ENCODE results near the gene CGNL1. TPM values are rescaled to one million over a fixed set of nuclear protein-coding genes. Genes with fewer than 3 reads are reported as not detected.
A peak's percentile ranks its signal among the peaks of the same experiment; 100 is the strongest.

The CGNL1 gene
- total and polyA plus RNA-seq, 8 donors = 26.5 to 68.1 (median 34.5) TPM

GRCh38 chr15:57592426-57592825, 216.1 kb downstream of the CGNL1 start:
- Histone ChIP-seq H3K36me3 (no peaks in the 10 kb centered on the region), H3K9me3 (no peaks in the 10 kb centered on the region), H3K4me3 (peak overlapping the region; percentile 36 to 57), H3K4me1 (peaks cover 5 to 17% of the 10 kb centered on the region in 2 donors), H3K27me3 (peaks cover 0 to 24% of the 10 kb centered on the region in 2 donors), H3K27ac (peak overlapping the region; percentile 67 to 73)
- no peak for ATAC-seq
- no peak for TF ChIP-seq CTCF (IDR thresholded peaks at IDR 0.05)
- intact Hi-C loops (cut with DNase I) = no loop called here
- DNase-seq = no peak

GRCh38 chr15:57592836-57593420, 216.6 kb downstream of the CGNL1 start:
- H3K36me3 ChIP-seq = no peaks in the 10 kb centered on the region
- H3K4me1 ChIP-seq = peaks cover 5 to 17% of the 10 kb centered on the region in 2 donors
- H3K4me3 ChIP-seq = peak overlapping the region; percentile 36 to 57
- H3K9me3 ChIP-seq = no peaks in the 10 kb centered on the region
- no peak for TF ChIP-seq CTCF (IDR thresholded peaks at IDR 0.05)
- H3K27ac ChIP-seq = no peak overlapping the region
- ATAC-seq (no peak), DNase-seq (no peak)
- H3K27me3 ChIP-seq = peaks cover 0 to 24% of the 10 kb centered on the region in 2 donors
- intact Hi-C loops (cut with DNase I) = no loop called here

GRCh38 chr15:57594479-57594878, 218.2 kb downstream of the CGNL1 start:
- intact Hi-C loops (cut with DNase I) = no loop called here
- Histone ChIP-seq H3K27ac (no peak overlapping the region), H3K4me3 (no peak overlapping the region), H3K36me3 (no peaks in the 10 kb centered on the region), H3K9me3 (no peaks in the 10 kb centered on the region), H3K27me3 (peaks cover 0 to 24% of the 10 kb centered on the region in 2 donors), H3K4me1 (peaks cover 5 to 17% of the 10 kb centered on the region in 2 donors)
- no peak for DNase-seq
- no peak for TF ChIP-seq CTCF (IDR thresholded peaks at IDR 0.05)
- no peak for ATAC-seq

- Histone ChIP-seq H3K27ac (peak overlapping the region; percentile 31 to 60), H3K9me3 (no peaks in the 10 kb centered on the region), H3K27me3 (peaks cover 0 to 24% of the 10 kb centered on the region in 2 donors), H3K36me3 (no peaks in the 10 kb centered on the region), H3K4me1 (peaks cover 5 to 15% of the 10 kb centered on the region in 2 donors), H3K4me3 (no peak overlapping the region)
- DNase-seq (no peak), ATAC-seq (peak; percentile 11)
- no peak for TF ChIP-seq CTCF (IDR thresholded peaks at IDR 0.05)
- intact Hi-C loops (cut with DNase I) = no loop called here
These were observed 218.9 kb downstream of the CGNL1 start for GRCh38 chr15:57595011-57595866.

GRCh38 chr15:57596301-57596855, 220.1 kb downstream of the CGNL1 start:
- Histone ChIP-seq H3K4me1 (peaks cover 2 to 9% of the 10 kb centered on the region in 2 donors), H3K27me3 (peaks cover 0 to 14% of the 10 kb centered on the region in 2 donors), H3K27ac (peak overlapping the region; percentile 31 to 60), H3K9me3 (no peaks in the 10 kb centered on the region), H3K36me3 (no peaks in the 10 kb centered on the region), H3K4me3 (no peak overlapping the region)
- no peak for TF ChIP-seq CTCF (IDR thresholded peaks at IDR 0.05)
- intact Hi-C loops (cut with DNase I) = no loop called here
- ATAC-seq = peak; percentile 9
- no peak for DNase-seq

Measured in left lung (tissue), 10 donors.